ENCODE data around the gene ANO2.
"Not testable (repeated sequence)": the region's sequence is repeated elsewhere in the genome, so short reads cannot be mapped to it uniquely, and the experiment has no call there.

Gene ANO2

GRCh38 chr12:5720381-5721005 is 224.6 kb downstream of the ANO2 start:
- DNase-seq (ENCODE audit: low spot score) = no peak

- no peak for DNase-seq (ENCODE audit: low spot score)
Observed at GRCh38 chr12:5718680-5719079, 226.4 kb downstream of the ANO2 start.

GRCh38 chr12:5718073-5718472 is 227.0 kb downstream of the ANO2 start:
- no peak for DNase-seq (ENCODE audit: low spot score)

- DNase-seq (ENCODE audit: low spot score) = no peak
Observed at GRCh38 chr12:5716976-5717375, 228.1 kb downstream of the ANO2 start.

GRCh38 chr12:5716201-5716600 is 228.9 kb downstream of the ANO2 start:
- DNase-seq (ENCODE audit: low spot score) = no peak

- DNase-seq (ENCODE audit: low spot score) = no peak
Observed at GRCh38 chr12:5715021-5715420, 230.0 kb downstream of the ANO2 start.

GRCh38 chr12:5713599-5714081 is 231.4 kb downstream of the ANO2 start:
- no peak for DNase-seq (ENCODE audit: low spot score)

GRCh38 chr12:5710260-5710878 is 234.7 kb downstream of the ANO2 start:
- DNase-seq (ENCODE audit: low spot score) = no peak

GRCh38 chr12:5708371-5708770 is 236.7 kb downstream of the ANO2 start:
- no peak for DNase-seq (ENCODE audit: low spot score)

GRCh38 chr12:5706247-5706646 is 238.8 kb downstream of the ANO2 start:
- DNase-seq (ENCODE audit: low spot score) = no peak

- DNase-seq (ENCODE audit: low spot score) = no peak
Observed at GRCh38 chr12:5705791-5706190, 239.3 kb downstream of the ANO2 start.

GRCh38 chr12:5694759-5695409 is 250.2 kb downstream of the ANO2 start:
- no peak for DNase-seq (ENCODE audit: low spot score)

- no peak for DNase-seq (ENCODE audit: low spot score)
Observed at GRCh38 chr12:5692850-5693249, 252.2 kb downstream of the ANO2 start.

GRCh38 chr12:5691943-5692342 is 253.1 kb downstream of the ANO2 start:
- DNase-seq (ENCODE audit: low spot score) = no peak

- no peak for DNase-seq (ENCODE audit: low spot score)
Observed at GRCh38 chr12:5690240-5690639, 254.8 kb downstream of the ANO2 start.

GRCh38 chr12:5689773-5690172 is 255.3 kb downstream of the ANO2 start:
- DNase-seq (ENCODE audit: low spot score) = no peak

- no peak for DNase-seq (ENCODE audit: low spot score)
Observed at GRCh38 chr12:5688226-5688625, 256.8 kb downstream of the ANO2 start.

- no peak for DNase-seq (ENCODE audit: low spot score)
Observed at GRCh38 chr12:5685935-5686334, 259.1 kb downstream of the ANO2 start.

- no peak for DNase-seq (ENCODE audit: low spot score)
Observed at GRCh38 chr12:5684989-5685388, 260.1 kb downstream of the ANO2 start.

- DNase-seq (ENCODE audit: low spot score) = no peak
Observed at GRCh38 chr12:5682581-5682980, 262.5 kb downstream of the ANO2 start.

GRCh38 chr12:5678176-5678575 is 266.9 kb downstream of the ANO2 start:
- no peak for DNase-seq (ENCODE audit: low spot score)

- DNase-seq (ENCODE audit: low spot score) = not testable (repeated sequence)
Observed at GRCh38 chr12:5669624-5670023, 275.4 kb downstream of the ANO2 start.

GRCh38 chr12:5665615-5666014 is 279.4 kb downstream of the ANO2 start:
- no peak for DNase-seq (ENCODE audit: low spot score)
